Right renal pelvis (tissue), 4 donors: Measurements from ENCODE around the gene C15orf39. TPM values are rescaled to one million over a fixed set of nuclear protein-coding genes. Genes with fewer than 3 reads are reported as not detected.

Experiments used
- DNase-seq, 4 donors: peaks; one replicate each; pipeline ENCODE4 v3.0.0-alpha.2; 2013; ENCODE audit warnings: low read depth in 4 of 4, low spot score in 3 of 4, missing footprints in 1 of 4
- polyA plus RNA-seq, 4 donors: library from polyadenylated mRNA; unstranded; fragments of 120-200 nt; gene quantifications; one replicate each; pipeline ENCODE4 v1.2.1, GENCODE V29; 2013; ENCODE audit not compliant: insufficient read length in 4 of 4

C15orf39 gene
- polyA plus RNA-seq, 4 donors: 8.8 to 12.1 (median 9.6) TPM

GRCh38 chr15:75195122-75195765 lies 6.4 kb upstream of the C15orf39 start:
- DNase-seq: no peak

DNA sequence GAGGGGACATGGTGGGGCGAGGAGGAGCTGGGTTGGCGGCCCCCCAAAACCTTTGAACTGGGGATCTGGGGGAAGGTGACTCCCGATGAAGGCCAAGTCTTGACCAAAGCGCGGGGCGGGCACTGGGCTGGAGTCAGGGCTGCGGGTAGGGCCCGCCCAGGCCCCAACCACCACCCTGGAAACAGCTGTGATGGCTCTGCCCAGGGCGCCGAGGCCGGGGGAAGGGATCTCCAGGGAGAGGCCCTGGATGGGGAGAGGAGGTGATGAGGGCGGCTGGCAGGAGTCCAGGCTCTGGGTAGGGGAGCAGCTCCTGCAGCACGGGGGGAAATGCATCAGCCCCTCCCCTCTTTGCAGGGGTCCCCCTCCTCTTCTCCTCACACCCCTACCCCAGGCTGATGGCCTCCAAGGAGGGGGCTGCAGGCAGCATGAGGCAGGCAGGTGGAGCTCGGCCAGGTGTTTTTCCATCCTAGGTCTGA lies 5.9 kb upstream of the C15orf39 start:
- DNase-seq: no peak

DNA sequence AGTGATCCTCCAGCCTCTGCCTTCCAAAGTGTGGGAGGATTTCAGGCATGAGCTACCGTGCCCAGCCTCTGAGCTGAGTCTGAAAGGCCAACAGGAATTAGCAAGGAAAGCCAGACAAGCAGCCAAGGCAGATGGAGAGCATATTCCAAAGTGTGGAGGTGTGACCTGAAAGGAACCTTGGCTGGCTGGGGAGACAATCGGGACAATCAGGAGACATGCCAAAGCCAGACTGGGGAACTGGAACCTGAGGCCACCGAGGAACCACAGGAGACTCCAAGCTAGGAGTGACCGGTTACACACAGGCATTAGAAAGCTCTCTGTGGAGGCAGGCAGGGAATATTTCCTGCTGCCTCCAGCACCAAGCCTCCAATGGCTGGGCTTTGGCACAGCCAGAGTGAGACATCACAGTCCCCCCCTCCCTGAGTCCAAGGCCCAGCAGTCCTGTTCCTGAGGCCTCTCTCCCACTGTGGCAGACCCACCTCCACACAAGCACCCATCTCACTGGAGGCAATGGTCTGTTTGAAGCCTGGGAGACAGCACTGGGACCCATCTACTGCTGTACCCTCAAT lies 4.5 kb upstream of the C15orf39 start:
- DNase-seq: no peak

- DNase-seq: no peak
Observed at GRCh38 chr15:75198560-75199356, 2.9 kb upstream of the C15orf39 start.

GRCh38 chr15:75199357-75199940 lies 2.2 kb upstream of the C15orf39 start:
- no peak for DNase-seq

DNA sequence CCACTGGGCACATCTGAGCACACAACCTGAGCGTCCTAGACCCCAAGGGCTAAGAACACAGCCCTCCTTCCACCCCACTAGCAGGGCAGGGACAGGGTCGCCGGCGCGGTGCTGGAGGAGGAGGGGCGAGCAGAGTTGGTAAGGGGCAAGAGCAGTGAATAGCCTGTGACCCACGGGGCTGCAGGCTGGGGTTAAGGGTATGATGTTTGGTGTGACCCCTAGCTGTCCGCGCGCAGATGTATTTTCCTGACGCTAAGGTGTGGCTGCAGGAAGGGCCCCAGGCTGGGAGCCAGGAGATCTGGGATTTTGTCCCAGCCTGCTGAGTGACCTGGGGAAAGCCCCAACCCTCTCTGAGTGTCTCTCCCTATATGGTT lies 1.3 kb upstream of the C15orf39 start:
- DNase-seq: no peak

- DNase-seq: no peak
Observed at GRCh38 chr15:75200765-75201615, 692 bp upstream of the C15orf39 start.

DNA sequence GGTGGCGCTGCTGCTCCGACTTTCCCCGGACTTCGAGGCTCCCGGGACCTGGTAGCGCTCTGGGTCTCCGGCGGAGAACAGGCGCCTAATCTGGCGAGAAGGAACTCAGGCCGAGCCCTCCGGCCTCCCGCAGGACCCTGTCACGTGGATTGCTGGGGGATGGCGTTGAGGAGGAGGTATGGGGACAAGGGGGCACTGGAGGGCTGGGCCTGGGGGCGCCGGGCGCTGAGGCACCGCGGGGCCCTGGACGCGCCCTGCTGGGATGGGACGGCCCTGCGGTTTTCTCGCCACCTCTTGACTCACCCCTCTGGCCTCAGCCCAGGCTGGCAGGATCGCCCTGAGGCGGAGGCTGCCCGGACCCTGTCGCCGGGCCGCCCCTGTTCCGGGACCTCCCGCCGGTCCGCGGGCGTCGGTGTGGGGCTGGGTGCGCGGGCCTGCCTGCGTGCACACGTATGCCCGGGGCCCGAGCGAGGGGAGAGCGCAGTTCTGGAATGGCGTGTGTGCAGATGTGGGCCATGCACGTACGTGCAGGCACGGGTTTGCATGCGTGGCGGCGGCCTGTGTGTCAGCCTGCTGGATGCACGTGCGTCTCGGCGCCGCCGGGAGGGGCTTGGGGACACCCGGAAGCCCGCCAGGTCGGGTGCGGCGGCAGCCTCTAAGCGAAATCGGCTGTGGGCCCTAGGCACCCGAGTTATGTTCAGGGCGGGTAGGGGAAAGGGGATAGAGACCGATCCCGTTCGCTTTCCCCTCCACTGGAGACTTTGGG lies 752 bp downstream of the C15orf39 start:
- no peak for DNase-seq

- DNase-seq: no peak
Observed at GRCh38 chr15:75203017-75203907, 1.6 kb downstream of the C15orf39 start.

DNA sequence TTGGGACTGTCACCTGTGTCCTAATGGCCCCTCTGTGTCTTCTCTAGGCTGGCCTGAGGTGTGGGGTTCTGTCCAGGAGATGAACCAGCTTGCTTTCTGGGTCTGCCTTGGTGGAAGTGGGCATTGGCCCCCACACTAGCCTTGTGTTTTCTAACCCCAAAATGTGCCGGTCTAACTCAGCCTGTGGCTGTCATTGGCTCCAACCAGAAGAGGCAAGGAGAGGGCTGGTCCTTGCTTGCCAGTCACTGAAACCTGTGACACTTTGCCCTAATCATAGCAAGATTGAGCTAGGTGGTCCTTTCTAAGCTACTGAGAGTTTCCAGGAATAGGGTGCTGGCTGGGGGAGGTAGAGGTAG lies 2.2 kb downstream of the C15orf39 start:
- DNase-seq: no peak

- peak in 3 of 4 donors; percentile 72 to 75 (median 73) for DNase-seq
Observed at GRCh38 chr15:75204340-75205063, 2.8 kb downstream of the C15orf39 start.

- DNase-seq: no peak
Observed at GRCh38 chr15:75205064-75205395, 3.3 kb downstream of the C15orf39 start.

GRCh38 chr15:75206006-75206405 lies 4.3 kb downstream of the C15orf39 start:
- no peak for DNase-seq

- no peak for DNase-seq
Observed at GRCh38 chr15:75206803-75207617, 5.3 kb downstream of the C15orf39 start.

DNA sequence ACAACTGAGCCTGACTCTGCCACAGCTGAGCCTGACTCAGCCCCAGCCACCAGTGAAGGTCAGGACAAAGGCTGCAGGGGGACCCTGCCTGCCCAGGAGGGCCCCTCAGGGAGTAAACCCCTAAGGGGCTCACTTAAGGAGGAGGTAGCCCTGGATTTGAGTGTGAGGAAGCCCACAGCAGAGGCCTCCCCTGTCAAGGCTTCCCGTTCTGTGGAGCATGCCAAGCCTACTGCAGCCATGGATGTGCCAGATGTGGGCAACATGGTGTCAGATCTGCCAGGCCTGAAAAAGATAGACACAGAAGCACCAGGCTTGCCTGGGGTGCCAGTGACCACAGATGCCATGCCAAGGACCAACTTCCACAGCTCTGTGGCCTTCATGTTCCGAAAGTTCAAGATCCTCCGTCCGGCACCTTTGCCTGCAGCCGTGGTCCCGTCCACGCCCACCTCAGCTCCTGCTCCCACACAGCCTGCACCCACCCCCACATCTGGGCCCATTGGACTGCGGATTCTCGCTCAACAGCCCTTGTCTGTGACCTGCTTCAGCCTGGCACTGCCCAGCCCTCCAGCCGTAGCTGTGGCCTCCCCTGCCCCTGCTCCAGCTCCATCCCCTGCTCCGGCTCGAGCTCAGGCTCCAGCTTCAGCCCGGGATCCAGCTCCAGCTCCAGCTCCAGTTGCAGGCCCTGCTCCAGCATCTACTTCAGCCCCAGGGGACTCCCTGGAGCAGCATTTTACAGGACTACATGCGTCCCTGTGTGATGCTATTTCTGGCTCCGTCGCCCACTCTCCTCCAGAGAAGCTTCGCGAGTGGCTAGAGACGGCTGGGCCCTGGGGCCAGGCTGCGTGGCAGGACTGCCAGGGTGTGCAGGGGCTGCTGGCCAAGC lies 6.2 kb downstream of the C15orf39 start:
- no peak for DNase-seq

DNA sequence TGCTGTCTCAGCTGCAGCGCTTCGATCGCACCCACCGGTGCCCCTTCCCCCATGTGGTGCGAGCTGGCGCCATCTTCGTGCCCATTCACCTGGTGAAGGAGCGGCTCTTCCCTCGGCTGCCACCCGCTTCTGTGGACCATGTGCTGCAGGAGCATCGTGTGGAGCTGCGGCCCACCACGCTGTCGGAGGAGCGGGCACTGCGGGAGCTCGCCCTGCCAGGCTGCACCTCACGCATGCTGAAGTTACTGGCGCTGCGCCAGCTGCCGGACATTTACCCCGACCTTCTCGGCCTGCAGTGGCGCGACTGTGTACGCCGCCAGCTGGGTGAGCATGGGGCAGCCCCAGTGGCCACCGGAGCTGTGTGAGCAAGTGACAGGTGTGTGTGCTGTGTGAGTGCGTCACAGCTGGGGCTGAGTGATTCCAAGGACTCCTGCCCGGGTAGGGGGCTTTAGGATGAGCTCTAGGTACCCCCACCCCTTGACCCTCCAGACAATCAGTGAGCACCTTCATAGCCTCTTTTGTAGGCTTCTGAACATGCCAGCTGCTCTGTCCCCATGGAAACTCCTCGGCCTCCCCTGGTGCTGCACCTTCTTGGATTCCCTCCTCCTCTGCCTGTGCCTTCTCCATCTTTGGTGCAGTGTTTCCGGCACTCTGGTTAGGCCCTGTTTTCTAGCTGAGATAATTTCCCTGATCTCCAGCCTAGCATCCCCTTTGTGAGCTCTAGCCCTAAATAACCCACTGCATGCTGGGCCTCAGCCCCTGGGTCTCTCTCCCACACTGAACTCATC lies 7.0 kb downstream of the C15orf39 start:
- DNase-seq: no peak
